HG03097 (cell line): ENCODE results near the gene NUDC.
"Not testable (repeated sequence)": the region's sequence is repeated elsewhere in the genome, so short reads cannot be mapped to it uniquely, and the experiment has no call there.

Experiments
- ATAC-seq: cut with Tn5 transposase; IDR thresholded peaks from one replicate; pipeline ENCODE4 v1.9.1; 2021; ENCODE audit not compliant: unreplicated experiment, low FRiP score

The NUDC gene

GRCh38 chr1:26921540-26922430 lies at the start of gene NUDC:
TSS of gene NUDC (plus strand) at chr1:26921743. CDS start at chr1:26921849, 106 bp downstream.
- peak; percentile 97 for ATAC-seq

GRCh38 chr1:26873097-26873496 lies 48.4 kb upstream of the NUDC start:
- not testable (repeated sequence) for ATAC-seq

GRCh38 chr1:26874896-26875295 lies 46.6 kb upstream of the NUDC start:
- no peak for ATAC-seq

GRCh38 chr1:26877326-26877725 lies 44.2 kb upstream of the NUDC start:
- ATAC-seq, result no peak

- no peak for ATAC-seq
Observed at GRCh38 chr1:26879793-26880192, 41.8 kb upstream of the NUDC start.

GRCh38 chr1:26881611-26882010 lies 39.9 kb upstream of the NUDC start:
- ATAC-seq, result not testable (repeated sequence)

GRCh38 chr1:26882696-26883463 lies 38.7 kb upstream of the NUDC start:
- no peak for ATAC-seq

GRCh38 chr1:26887125-26887524 lies 34.4 kb upstream of the NUDC start:
- ATAC-seq, result no peak

- no peak for ATAC-seq
Observed at GRCh38 chr1:26888231-26888630, 33.3 kb upstream of the NUDC start.

- peak; percentile 69 for ATAC-seq
Observed at GRCh38 chr1:26889551-26890466, 31.7 kb upstream of the NUDC start, which contains the start of gene GPN2. TSS of gene GPN2 (minus strand) at chr1:26890283. CDS start at chr1:26890096, 187 bp downstream.

GRCh38 chr1:26890467-26890796 lies 31.1 kb upstream of the NUDC start:
- ATAC-seq, result peak; percentile 26

GRCh38 chr1:26894263-26894662 lies 27.3 kb upstream of the NUDC start:
- ATAC-seq, result no peak

GRCh38 chr1:26897351-26897750 lies 24.2 kb upstream of the NUDC start:
- ATAC-seq, result no peak

- ATAC-seq, result peak; percentile 80
Observed at GRCh38 chr1:26900001-26900814, 21.3 kb upstream of the NUDC start, which contains the start of gene GPATCH3. TSS of gene GPATCH3 (minus strand) at chr1:26900467. CDS start at chr1:26900442, 25 bp downstream.

GRCh38 chr1:26900815-26901511 lies 20.6 kb upstream of the NUDC start:
- no peak for ATAC-seq

GRCh38 chr1:26907071-26907917 lies 14.2 kb upstream of the NUDC start:
- no peak for ATAC-seq

- no peak for ATAC-seq
Observed at GRCh38 chr1:26909951-26910342, 11.6 kb upstream of the NUDC start.
